ENCODE data around the gene FGGY.
"Not testable (repeated sequence)": the region's sequence is repeated elsewhere in the genome, so short reads cannot be mapped to it uniquely, and the experiment has no call there.

Gene FGGY

GRCh38 chr1:59523745-59524450, 227.0 kb downstream of the FGGY start:
- DNase-seq = no peak

- DNase-seq = no peak
These were observed 229.3 kb downstream of the FGGY start for GRCh38 chr1:59526240-59526639.

GRCh38 chr1:59528471-59528870, 231.6 kb downstream of the FGGY start:
- DNase-seq = no peak

DNA sequence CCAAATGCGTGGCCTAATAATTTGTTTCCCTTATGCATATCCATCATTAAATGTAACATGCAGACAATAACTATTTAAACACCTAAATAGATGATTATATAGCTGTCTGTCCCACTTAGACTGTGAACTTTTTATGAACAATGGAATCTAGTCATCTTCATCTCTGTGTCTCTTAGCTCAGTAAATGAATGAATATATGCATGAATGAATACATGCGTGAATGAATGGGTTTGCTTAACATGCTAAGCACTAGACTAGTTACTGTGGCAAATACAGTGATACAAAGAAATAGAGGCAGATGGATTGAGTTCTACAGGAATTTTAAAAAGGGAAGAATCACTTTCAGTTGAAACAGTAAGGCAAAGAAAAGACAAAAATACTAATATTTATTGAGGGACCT, 232.0 kb downstream of the FGGY start:
- no peak for DNase-seq

- no peak for DNase-seq
These were observed 233.2 kb downstream of the FGGY start for GRCh38 chr1:59530119-59530518.

GRCh38 chr1:59532102-59532501, 235.2 kb downstream of the FGGY start:
- DNase-seq = no peak

DNA sequence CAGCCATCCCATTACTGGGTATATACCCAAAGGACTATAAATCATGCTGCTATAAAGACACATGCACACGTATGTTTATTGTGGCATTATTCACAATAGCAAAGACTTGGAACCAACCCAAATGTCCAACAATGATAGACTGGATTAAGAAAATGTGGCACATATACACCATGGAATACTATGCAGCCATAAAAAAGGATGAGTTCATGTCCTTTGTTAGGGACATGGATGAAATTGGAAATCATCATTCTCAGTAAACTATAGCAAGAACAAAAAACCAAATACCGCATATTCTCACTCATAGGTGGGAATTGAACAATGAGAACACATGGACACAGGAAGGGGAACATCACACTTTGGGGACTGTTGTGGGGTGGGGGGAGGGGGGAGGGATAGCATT, 241.6 kb downstream of the FGGY start:
- DNase-seq = not testable (repeated sequence)

- DNase-seq = no peak
These were observed 243.2 kb downstream of the FGGY start for GRCh38 chr1:59539961-59540681.

GRCh38 chr1:59541161-59541560, 244.3 kb downstream of the FGGY start:
- no peak for DNase-seq

DNA sequence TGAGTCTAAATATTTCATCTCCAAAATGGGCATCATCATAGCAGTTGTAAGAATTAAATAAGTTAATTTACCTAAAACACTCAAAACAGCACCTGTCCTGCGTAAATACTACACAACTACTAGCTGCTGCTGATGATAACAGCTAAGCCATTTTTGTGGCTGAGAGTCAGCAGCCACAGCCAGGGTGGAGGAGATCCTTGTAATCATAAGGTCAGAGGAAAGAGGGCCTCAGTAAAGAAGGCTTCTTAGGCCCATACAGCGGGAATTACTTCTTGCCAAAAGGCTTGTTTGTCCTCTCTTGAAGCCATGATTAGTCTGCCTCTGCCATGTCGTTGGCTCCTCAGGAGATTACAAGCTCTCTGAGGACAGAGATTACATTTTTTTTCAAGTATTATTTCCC, 245.0 kb downstream of the FGGY start:
- no peak for DNase-seq

GRCh38 chr1:59543211-59543668, 246.3 kb downstream of the FGGY start:
- no peak for DNase-seq

GRCh38 chr1:59544615-59545293, 247.9 kb downstream of the FGGY start:
- DNase-seq = no peak

DNA sequence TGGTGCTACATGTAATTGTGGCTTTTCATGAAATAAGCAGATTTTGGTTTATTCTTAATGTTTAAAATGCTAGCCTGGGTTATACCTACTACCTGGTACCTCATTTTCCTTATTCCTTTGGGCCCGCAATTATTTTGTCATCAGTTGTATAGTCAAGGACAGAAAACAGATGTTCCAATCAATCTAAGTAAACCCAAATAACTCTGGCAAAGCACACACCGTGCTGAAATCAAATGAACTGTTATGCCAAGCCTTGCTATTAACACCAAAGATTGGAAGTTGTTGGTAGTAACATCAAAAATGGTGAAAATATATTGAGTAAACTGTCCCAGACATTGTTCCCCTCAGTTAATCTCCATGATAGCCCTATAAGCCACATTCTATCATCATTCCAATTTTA, 248.9 kb downstream of the FGGY start:
- no peak for DNase-seq

DNA sequence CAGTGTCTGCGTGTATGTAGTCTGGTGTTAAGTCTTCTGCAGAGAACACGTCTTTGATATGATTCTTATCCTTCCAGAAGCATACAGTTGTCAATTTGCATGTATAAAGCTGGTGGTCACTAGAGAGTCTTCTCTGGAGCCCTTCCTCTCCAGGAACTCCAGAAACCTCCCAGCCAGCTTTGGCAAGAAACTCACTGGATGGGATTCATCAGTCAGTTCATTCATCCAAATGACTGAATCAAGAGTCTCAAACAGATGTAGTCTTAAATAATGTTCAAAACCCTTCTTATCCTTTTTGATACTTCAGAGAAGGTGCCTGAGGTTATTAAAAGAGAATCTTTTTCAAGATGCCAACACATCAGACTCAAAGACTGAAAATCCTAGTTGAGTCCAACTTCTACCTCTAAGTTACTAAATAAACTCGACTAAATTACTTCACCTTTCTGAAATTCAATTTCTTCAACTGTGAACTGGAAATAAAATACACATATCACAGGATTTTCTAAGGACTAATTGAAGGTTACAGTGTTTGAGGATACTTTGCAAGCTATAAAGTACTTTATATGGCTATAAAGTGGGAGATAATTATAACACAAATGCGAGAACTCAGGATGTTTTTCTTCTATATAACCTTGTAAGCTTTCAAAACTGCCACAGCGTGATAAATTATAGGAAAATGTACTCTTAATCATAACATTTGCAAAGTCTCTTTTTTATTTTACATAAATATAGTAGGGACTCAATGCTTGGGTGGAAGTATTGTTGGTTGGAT, 252.4 kb downstream of the FGGY start:
- no peak for DNase-seq

GRCh38 chr1:59549903-59550302, 253.0 kb downstream of the FGGY start:
- no peak for DNase-seq

GRCh38 chr1:59552007-59552406, 255.1 kb downstream of the FGGY start:
- DNase-seq = no peak

DNA sequence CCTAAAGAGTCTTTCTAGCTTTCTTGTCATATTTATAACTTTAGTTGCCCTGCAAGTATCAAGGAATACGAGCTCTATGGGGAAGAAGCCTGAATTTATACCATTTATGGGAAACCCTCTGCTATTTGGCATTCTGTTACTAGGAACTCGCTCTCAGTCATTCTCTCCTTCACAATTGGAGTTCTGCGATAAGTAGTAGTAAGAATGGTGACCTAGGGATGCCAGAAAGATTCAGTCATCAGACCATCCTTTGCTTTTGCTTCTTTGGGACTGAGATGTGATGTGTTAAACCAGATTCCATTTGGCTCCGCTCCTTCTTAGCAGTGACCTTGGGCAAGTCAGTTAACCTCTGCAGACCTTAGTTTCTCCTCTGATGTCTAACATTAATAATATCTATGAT, 256.5 kb downstream of the FGGY start:
- DNase-seq = no peak

DNA sequence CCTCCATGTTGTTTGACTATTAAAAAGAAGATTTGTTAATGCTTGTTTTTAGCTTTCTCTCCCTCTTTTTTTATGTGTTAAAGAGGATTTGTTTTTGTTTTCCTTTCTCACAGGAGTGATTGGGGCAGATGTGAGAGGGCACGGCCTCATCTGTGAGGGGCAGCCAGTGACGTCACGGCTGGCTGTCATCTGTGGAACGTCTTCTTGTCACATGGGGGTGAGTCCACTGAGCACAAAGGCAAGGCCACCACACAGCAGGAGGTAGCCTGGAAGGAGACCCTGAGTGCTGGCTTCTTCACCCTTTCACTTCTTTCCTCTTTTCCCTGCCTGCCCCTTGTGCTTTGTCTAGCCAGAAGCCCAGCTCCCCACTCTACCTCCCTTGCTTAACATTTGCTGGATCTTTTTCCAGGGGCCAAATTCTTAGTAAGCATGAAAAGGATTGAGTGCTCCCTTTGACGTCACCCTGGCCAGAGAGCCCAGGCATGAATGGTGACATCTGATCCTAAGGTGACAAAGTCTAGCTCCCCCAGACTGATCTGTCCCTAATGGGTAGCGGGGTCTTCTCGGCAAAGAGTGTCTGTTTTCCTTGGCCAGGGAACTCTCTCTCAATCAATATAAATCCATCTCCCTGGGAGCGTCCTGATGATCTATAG, 257.2 kb downstream of the FGGY start:
- DNase-seq = no peak

DNA sequence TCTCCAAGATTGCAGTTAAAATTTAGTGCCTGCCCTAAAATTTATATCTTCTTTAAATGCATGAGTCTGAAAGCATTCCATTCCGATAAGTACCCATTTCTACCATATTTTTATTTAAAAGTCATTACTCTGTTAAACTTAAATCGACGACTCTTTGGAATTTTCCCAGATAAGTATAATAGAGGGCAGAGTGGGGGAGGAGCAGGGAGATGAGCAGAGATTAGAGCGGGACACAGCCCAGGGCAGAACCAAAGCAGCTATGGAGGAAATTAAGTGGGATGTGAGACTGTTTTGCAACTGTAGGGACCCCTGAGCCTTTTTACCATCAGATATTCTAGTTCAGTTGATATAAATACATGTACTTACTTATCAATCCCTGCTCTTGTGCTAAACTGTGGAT, 257.9 kb downstream of the FGGY start:
- no peak for DNase-seq

GRCh38 chr1:59556398-59556797, 259.5 kb downstream of the FGGY start:
- DNase-seq = no peak

DNA sequence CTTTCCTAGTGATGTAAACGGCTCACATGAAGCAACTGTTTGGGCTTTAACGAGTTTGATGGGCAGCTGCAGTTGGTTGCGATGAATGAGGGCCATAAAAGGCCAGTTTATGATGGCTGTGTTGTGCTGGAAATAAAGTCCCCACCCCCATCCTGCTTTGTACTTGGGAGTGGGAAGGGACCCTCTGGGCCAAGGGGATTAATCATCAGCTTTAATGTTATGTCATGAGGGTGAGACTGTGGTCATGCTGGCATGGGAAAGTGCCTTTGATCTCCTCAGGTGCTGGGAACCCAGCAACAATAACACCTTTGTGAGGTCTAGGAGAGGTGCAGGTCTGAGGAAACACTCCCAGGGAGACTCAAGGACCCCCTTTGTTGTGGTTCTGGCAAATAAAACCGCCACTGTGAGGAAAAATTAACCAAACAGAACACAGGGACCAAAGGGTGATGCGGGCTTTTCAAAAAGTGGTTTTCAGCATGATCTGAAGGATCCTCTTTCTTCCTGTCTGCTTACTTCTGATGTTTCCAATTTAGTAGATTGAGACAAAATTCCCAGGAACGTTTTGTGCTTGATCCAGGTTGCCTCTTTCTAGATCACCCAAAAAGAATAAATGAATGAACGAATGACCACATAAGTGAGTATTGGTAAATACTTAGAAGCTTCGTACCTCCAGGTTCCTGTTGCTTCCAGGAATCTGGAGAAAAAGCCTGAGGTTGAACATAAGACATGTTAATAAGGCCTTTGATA, 260.1 kb downstream of the FGGY start:
- no peak for DNase-seq

- no peak for DNase-seq
These were observed 260.6 kb downstream of the FGGY start for GRCh38 chr1:59557549-59557885.
